Right lobe of liver (tissue), 6 donors: ENCODE results near the gene SERINC2. TPM values are rescaled to one million over a fixed set of nuclear protein-coding genes. Genes with fewer than 3 reads are reported as not detected.
"Not testable (repeated sequence)": the region's sequence is repeated elsewhere in the genome, so short reads cannot be mapped to it uniquely, and the experiment has no call there.

Source experiments
- ATAC-seq, 4 donors: fragments of 200-7000 bp; cut with Tn5 transposase; one replicate each; pipeline ENCODE4 v1.9.1; 2020; ENCODE audit warnings: mild to moderate bottlenecking in 4 of 4, moderate library complexity in 4 of 4
- DNase-seq, 3 donors: peaks; one replicate each; pipeline ENCODE4 v3.0.0-alpha.2; 2020
- H3K27ac ChIP-seq, 3 donors: fragments of 200-600 bp; one replicate each; pipeline ENCODE4 v1.8.0; 2022
- H3K27me3 ChIP-seq, 2 donors: fragments of 200-600 bp; one replicate each; pipeline ENCODE4 v1.8.0; 2022
- H3K36me3 ChIP-seq, 4 donors: fragments of 200-600 bp; sonication (generic) in 1 of 4; one replicate each; pipeline versions ENCODE4 v1.5.1 to v1.8.0; 2017 to 2022; ENCODE audit warnings: control low read depth in 1 of 4
- H3K4me1 ChIP-seq, 4 donors: fragments of 200-600 bp; sonication (generic) in 1 of 4; one replicate each; pipeline versions ENCODE4 v1.5.1 to v1.8.0; 2017 to 2022; ENCODE audit warnings: control low read depth in 1 of 4
- H3K4me3 ChIP-seq, 3 donors: fragments of 200-600 bp; one replicate each; pipeline ENCODE4 v1.8.0; 2022
- H3K9me3 ChIP-seq, 4 donors: fragments of 200-600 bp; sonication (generic) in 1 of 4; one replicate each; pipeline versions ENCODE4 v1.5.1 to v1.8.0; 2017 to 2022; ENCODE audit warnings: control low read depth in 1 of 4
- CTCF ChIP-seq, 4 donors: fragments of 200-600 bp in 3 of 4; fragments of 450-650 bp in 1 of 4; IDR thresholded peaks; one replicate each; pipeline versions ENCODE4 v1.5.1 to v1.8.0; 2016 to 2022; ENCODE audit warnings: antibody characterized with exemption in 4 of 4, mild to moderate bottlenecking in 2 of 4
- POLR2A ChIP-seq: fragments of 450-650 bp; IDR thresholded peaks from one replicate; pipeline ENCODE4 v1.6.1; 2017; ENCODE audit warnings: antibody characterized with exemption, mild to moderate bottlenecking
- WGBS: methylation state at CpG from one replicate; pipeline ENCODE4 v1.1.6; 2018; ENCODE audit warnings: low coverage, low lambda C conversion rate; ENCODE audit not compliant: insufficient coverage; ENCODE audit errors: missing lambda C conversion rate; 5-methylcytosine and 5-hydroxymethylcytosine counted together
- intact Hi-C, 2 donors: fragments of 100-400 bp; cut with DNase I; formaldehyde crosslinking; loops; one replicate each; pipeline versions ENCODE4 v1.11.2 to v1.14.1; 2022
- total RNA-seq, 6 experiments: library from RNA; depleted of rRNA in 2 of 6; stranded (reverse); fragments of >200 nt in 2 of 6; fragmentation: NEBNext Ultra II Directional in 3 of 6; extraction: Animal tissue kit (Norgen Biotek cat#: 25700) in 3 of 6; gene quantifications; one replicate each; pipeline versions ENCODE4 v1.1.0 to v1.2.4, GENCODE V29; 2016 to 2023
- donor health status: DM: no; HTN: yes; CAD: no.
- donor health status: DM: no; HTN: no; CAD: no.
- donor health status: DM: no; HTN: no; CAD: no.
- donor health status: DM: no; HTN: yes; CAD: no.
- donor health status: DM: no; HTN: yes; CAD: no.

Gene SERINC2
- total RNA-seq, 6 experiments from 2014 or later = 59.7 to 117 (median 86.9) TPM

- peak in 1 of 4 donors; percentile 16 for ATAC-seq
- no peaks in the 10 kb centered on the region for H3K9me3 ChIP-seq
- H3K27ac ChIP-seq = no peak overlapping the region
- no peaks in the 10 kb centered on the region for H3K4me1 ChIP-seq
- no peak for TF ChIP-seq POLR2A
- TF ChIP-seq CTCF (IDR thresholded peaks at IDR 0.05) = no peak
- DNase-seq = no peak
- no peaks in the 10 kb centered on the region for H3K36me3 ChIP-seq
- intact Hi-C loops = no loop called here
- H3K4me3 ChIP-seq = no peak overlapping the region
- no peaks in the 10 kb centered on the region for H3K27me3 ChIP-seq
- WGBS = 90% methylated on average over 2 of the region's 6 CpGs
Measured at GRCh38 chr1:31381394-31382294, 31.4 kb upstream of the SERINC2 start.

GRCh38 chr1:31382379-31382989 is 30.5 kb upstream of the SERINC2 start:
- H3K9me3 ChIP-seq = no peaks in the 10 kb centered on the region
- no peak for TF ChIP-seq POLR2A
- no peak for TF ChIP-seq CTCF (IDR thresholded peaks at IDR 0.05)
- H3K4me3 ChIP-seq = no peak overlapping the region
- H3K36me3 ChIP-seq = no peaks in the 10 kb centered on the region
- DNase-seq (no peak), ATAC-seq (no peak)
- H3K4me1 ChIP-seq = no peaks in the 10 kb centered on the region
- no peaks in the 10 kb centered on the region for H3K27me3 ChIP-seq
- 77% methylated on average over 3 of the region's 3 CpGs for WGBS
- no peak overlapping the region for H3K27ac ChIP-seq
- intact Hi-C loops = no loop called here

GRCh38 chr1:31383967-31384366 is 29.0 kb upstream of the SERINC2 start:
- Histone ChIP-seq H3K9me3 (no peaks in the 10 kb centered on the region), H3K36me3 (no peaks in the 10 kb centered on the region), H3K4me3 (no peak overlapping the region), H3K27ac (no peak overlapping the region), H3K27me3 (no peaks in the 10 kb centered on the region), H3K4me1 (no peaks in the 10 kb centered on the region)
- WGBS = 20% methylated on average over 1 of the region's 1 CpG
- TF ChIP-seq POLR2A (no peak), CTCF (IDR thresholded peaks at IDR 0.05) (no peak)
- intact Hi-C loops = no loop called here
- ATAC-seq (no peak), DNase-seq (no peak)

- H3K27me3 ChIP-seq, intact Hi-C loops, H3K36me3 ChIP-seq, H3K4me1 ChIP-seq, H3K4me3 ChIP-seq, H3K27ac ChIP-seq, DNase-seq, H3K9me3 ChIP-seq, ATAC-seq: not testable (repeated sequence)
- whole genome bisulfite sequencing = 59% methylated on average over 7 of the region's 8 CpGs
Measured at GRCh38 chr1:31386576-31387243, 26.3 kb upstream of the SERINC2 start.

- Histone ChIP-seq H3K36me3 (no peaks in the 10 kb centered on the region), H3K27me3 (no peaks in the 10 kb centered on the region), H3K27ac (no peak overlapping the region), H3K4me1 (no peaks in the 10 kb centered on the region), H3K9me3 (no peaks in the 10 kb centered on the region), H3K4me3 (no peak overlapping the region)
- TF ChIP-seq CTCF (IDR thresholded peaks at IDR 0.05) (no peak), POLR2A (no peak)
- ATAC-seq (no peak), DNase-seq (no peak)
- 55% methylated on average over 9 of the region's 10 CpGs for WGBS
- intact Hi-C loops = no loop called here
Measured at GRCh38 chr1:31387612-31388011, 25.4 kb upstream of the SERINC2 start.
